Activated gamma-delta T cell treated with anti-CD3 and anti-CD28 coated beads, Interleukin-2, amount 50 U/mL, for 16 hours (primary cell): ENCODE measurements around the gene KCNK7.
A peak's percentile ranks its signal among the peaks of the same experiment; 100 is the strongest.

ENCODE experiments used
- DNase-seq: peaks from one replicate; pipeline ENCODE4 v3.0.0-alpha.2; 2020; ENCODE audit warnings: low read depth

KCNK7 gene

DNA sequence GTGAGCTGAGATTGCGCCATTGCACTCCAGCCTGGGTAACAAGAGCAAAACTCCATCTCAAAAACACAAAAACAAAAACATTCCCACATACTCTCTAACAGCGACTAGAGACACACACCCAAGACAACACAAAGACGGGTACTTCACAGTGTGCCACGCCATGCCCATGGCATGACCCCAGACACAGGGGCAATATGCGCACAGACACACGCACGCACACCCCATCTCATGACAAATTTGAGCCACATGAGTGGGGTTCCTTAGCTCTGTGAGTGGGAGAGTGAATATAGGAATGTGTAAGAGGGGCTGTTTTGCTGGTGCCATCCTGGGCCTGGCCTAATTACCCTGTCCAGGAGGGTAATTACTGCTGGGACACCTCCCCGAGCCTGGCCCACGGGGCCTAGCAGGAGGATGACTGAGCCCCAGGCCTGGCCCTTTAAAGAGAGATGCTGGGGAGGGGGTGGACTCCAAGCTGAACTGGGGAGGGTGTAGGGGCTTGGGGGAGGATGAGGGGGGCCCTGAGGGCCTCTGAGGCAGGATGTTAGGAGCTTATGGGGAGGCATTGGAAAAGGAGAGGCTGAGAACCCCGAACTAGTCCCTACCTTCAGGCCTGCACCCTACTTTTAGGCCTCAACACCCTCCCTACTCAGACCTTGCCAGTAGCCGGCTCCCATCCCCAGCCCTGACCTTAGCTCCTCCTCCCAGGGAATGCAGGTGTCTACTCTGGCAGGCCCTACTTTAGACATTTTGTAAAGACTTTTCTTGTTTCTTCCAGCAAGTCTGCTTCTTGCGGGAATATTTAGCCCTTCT is 38.9 kb downstream of the KCNK7 start:
- no peak for DNase-seq

DNA sequence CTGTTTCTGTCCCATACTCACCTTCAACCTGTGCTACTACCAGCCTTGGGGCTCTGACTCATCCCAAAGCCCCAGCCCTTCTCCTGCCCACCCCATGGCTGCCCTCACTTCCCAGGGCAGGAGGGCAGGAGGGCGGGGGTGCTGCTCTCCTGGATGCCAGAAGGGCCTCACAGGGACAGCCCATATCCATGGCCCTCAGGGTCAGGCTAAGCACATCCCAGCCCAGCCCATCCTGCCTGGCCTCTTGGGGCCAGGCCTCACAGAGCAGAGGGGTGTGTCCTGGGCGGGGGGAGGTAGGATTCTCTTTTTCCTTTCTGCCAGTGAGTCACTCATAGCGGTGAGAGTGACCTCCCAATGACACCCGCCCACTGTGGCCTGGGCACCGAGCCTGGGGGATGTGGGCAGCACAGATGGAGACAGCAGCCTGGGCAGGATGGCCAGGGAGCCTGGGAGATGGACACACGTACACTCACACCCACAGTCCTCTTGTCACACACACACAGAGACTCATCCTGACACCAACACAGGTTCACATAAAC is 39.8 kb downstream of the KCNK7 start:
- DNase-seq, result no peak

DNA sequence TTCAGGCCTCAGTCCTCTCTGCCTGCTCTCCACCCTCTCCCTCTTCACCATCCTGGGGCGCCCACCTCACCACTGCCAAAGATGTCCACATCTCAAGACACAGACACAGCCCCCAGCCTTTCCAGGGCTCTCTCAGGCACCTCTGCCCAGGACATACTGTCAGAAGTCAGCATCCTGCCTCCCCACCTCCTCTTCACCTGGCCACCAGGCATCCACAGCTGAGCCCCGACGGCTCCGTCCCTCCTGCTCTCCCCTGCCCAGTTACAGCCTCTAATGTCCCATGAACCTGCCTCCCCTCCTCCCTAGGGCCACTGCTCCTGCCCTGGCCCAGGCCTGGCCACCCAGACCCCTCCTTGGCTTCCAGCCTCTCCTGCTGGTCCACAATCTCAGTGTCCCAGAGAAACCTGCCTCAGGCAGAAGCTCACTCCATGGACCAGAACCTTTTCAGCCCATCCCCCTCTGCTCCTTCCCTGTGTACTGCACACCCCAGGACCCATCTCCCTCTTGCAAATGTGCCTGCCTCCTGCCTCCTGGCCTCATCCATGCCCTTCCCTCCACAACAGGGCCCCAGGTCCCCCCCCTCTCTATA is 40.7 kb downstream of the KCNK7 start:
- DNase-seq, result no peak

DNA sequence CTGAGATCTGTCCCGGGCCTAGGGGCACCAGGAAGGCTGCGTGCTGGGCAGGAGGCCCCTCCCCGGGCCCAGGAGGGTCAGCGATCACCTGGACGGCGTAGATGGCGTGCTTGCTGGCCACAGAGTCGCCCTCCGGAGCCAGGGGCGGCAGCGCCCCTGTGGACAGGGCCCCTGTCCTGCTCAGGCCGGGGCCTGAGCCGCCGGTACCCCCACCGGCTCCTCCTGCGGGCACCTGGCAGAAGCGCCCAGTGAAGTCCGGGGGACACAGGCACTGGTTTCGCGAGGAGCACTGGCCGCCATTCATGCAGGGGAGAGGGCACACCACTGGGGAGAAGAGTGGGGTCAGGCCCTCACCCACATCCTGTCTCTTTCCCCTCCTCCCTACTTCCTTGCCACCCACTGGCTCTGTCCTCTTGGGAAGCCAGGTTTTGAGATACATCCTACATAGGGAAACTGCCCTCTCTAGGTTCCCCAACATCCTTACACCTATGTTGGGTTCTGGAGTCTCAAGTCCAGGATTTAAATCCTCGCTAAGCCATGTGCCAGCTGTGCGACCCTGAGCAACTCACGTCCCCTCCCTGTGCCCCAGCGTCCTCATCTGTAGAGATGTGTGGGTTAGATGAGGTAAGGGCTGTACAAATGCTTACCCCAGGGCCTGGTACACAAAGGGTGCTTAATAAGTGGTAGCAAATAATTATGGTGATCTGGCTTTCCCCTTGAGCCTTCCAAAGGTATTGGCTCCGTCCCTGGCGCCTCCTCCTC is 41.4 kb downstream of the KCNK7 start:
- no peak for DNase-seq

DNA sequence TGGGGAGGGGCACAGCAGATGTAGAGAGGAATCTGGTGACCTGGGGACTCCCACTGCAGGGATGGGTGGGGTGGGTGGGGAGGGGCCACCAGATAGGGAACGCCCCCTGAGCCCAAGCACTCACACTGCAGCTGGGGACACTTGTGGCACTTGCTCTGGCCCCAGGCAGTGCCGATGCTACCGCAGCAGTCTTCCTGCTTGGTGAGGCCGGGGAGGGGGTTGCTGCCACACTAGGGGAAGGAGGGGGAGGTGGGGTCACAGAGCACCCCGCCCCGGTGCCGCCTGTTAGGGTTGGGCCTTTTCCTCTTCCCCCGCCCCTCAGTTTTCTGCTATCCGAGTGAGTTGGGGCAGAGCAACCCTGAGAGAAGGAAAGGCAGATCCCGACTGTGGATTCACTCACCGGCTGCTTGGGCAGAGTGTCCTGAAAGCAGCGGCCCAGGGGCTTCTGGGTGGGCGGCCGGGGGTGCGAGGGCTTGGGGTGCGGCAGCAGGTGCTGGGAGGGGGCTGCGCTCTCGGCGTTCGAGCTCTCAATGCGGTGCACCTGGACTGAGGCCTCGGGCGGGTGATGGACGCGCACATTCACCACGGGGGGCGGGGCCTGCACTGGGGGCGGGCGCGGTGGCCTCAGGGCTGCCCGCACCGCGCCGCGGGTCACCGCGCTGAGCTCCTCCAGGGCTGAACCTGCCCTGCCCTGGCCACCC is 42.1 kb downstream of the KCNK7 start:
- DNase-seq, result no peak

DNA sequence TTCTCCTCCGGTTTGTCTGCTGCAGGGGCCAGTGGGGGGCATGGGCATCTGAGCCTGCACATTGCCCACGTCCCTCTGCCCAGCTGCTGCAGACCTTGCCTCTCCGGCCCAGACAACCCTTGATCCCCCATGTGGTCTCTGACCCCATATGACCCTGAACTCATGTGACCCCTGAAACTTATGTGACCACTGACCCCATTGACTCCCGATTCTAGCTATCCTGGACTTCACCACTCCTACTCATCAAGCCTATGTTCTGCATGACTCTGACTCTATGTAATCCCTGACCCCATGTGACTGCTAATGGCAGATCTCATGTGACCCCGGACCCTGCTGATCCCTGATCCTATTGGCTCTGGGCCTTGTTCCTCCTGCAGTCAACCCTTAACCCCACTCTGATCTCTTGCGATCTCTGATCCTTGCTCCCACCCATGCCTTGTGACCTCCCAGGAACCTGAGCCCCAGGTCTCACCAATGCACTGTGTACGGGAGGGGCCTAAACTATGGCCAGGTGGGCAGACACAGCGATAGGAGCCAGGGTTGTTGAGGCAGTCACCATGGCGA is 43.1 kb downstream of the KCNK7 start:
- no peak for DNase-seq

DNA sequence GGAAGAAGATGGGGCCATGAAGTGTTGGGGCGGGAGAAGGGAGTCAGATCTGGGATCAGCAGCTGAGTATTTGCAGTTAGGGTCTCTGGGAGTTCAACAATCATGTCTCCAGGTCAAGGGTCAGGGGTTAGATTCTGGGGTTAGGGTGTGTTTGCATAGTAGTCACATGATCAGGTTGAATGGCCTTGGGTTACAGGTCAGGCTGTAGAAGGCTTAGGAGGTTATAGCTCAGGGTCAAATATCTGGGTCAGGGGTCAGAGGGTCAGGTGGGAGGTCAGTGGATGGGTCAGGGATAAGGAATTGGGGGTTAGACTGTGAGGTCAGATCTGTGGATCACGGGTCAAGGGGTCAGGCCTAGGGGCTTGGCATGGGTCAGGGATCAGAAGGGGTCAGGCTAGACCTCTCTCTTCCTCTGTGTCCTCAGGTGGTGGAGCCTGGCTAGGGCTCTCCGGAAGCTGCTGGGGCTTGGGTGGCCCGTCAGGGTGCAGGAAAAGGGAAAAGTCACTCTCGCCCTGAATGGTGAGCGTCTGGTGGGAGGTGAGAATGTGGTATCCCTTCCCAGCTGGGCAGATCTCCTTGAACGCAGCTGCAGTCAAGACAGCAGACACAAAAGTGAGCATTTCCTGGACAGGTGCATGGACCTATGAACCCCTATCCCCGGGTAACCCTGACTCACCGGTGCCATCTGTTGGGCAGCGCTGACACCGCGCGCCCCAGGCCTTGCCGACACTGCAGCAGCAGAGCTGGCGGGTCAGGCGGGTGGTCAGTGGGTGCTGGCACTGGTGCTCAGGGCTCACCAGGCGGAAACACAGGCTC is 43.8 kb downstream of the KCNK7 start:
- peak; percentile 55 for DNase-seq

DNA sequence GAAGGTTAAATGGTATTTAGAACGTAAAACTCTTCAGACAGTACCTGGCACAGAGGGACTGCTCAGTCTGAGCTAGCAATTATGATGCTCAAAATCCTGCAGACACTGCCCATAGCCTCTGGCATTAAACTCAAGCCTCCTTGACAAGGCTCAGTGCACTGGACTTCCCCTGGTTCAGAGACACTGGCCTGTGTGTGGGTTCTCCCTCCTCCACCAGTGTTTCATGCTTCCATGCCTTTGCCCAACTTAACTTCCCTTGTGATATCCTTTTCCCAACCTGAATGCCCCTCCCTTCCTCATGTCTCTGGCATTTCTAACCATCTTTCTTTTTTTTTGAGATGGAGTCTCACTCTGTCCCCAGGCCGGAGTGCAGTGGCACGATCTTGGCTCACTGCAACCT is 46.5 kb downstream of the KCNK7 start:
- DNase-seq, result no peak

DNA sequence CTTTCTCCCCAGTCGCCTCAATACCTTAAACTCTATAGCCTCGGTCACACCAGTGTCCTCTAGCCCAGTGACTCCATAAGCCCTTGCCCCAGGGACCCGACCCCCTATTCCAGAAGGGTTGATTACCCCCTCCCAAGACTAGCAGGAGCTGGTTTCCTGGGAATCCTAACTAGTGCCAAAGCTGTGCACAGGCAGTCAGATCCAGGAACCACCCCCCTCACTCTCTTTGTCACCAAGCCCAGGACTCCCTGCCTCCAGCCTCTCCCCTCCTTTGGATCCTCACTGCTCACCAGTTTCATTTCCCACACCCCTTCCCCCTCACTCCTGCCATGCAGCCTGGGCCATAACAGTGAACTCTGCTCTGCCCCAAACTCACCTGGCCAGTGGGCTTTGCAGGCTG is 47.2 kb downstream of the KCNK7 start:
- DNase-seq, result no peak

DNA sequence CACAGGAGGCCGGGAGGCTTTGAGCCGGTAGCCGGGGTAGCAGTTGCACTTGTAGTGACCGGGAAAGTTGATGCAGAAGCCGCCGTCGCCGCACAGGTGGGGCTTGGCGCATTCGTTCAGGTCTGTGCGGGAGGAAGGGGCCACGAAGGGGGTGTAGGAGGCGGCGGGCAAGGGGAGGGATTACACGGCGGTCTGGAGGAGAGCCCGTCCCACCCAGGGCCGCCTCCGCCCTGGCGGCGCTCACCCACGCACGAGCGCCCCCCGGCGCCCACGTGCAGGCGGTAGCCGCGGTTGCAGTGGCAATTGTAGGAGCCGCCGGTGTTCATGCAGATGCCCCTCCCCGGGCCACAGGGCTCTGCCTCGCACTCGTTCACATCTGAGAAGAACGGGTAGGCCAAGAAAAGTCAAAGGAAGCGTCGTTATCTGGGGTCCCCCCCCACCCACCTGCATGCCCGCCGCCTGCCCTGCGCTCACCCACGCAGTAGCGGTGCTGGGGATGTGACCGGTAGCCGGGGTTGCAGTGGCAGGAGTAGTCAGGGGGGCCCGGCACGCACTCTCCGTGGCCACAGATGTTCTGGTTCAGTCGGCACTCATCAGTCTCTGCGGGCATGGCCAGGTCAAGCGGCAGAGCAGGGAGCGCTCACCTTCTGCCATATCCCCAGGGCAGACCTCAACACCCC is 48.0 kb downstream of the KCNK7 start:
- DNase-seq, result no peak

DNA sequence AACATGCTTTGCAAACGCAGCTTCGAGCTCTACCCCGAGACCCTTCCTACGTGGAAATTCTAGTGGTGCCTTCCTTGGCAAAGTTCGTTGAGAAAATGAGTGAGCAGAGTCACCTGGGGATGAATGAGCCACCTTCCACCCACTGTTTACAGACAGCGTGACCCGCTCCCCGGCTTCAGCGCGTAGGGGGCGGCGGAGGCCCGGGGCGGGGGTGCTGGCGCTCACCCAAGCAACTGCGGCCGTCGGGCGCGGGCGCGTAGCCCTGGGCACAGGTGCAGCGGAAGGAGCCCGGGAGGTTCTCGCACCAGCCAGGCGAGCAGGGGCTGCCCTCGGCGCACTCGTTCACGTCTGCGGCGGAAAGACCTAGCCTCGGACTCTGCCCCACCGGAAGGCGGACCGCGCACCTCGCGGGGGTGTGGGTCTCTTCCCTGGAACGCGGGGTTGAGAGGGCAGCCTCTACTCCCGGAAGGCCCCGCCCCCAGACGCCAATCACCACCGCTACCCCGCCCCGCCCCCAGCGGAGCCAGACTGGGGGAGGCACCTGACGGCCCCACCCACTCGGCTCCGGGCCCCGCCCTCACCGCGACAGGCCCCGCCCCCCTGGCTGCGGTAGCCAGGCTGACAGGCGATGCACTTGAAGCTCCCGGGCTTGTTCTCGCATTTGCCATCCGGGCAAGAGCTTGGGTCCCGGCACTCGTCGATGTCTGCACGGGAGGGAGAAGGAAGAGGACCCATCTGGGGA is 49.2 kb downstream of the KCNK7 start:
- peak; percentile 98 for DNase-seq

DNA sequence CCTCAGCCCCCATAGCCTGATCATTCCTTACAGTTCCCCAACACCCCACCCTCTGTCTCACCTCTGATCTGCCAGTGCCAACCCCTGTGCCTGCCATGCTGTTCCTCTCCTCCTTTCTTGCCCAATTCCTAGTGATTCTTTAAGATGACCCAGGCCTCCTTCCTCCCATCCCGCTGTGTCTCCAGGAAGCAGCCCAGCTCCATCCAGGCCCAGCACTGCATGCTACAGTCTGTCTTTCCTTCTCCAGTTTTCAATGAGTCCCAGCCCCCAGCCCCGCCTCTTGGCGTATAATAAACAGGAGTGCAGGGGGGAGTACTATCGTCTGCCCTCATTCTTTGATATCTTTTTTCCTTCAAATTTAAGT is 49.8 kb downstream of the KCNK7 start:
- no peak for DNase-seq
